GM06990 (cell line): ENCODE results near the gene RIPK1.
"Not testable (repeated sequence)": the region's sequence is repeated elsewhere in the genome, so short reads cannot be mapped to it uniquely, and the experiment has no call there.

ENCODE experiments used
- DNase-seq: peaks from one replicate; pipeline ENCODE4 v3.0.0-alpha.2; 2011; ENCODE audit not compliant: insufficient read length; ENCODE audit errors: extremely low read depth
- H3K27me3 ChIP-seq: replicated peaks from 2 replicates; pipeline ENCODE4 v1.6.0; 2011; ENCODE audit warnings: low read length; ENCODE audit not compliant: control insufficient read depth, insufficient read depth
- H3K36me3 ChIP-seq: 2 replicates; pipeline ENCODE4 v1.5.1; 2011; ENCODE audit warnings: low read length; ENCODE audit not compliant: control insufficient read depth, insufficient read depth
- H3K4me3 ChIP-seq: replicated peaks from 2 replicates; pipeline ENCODE4 v1.5.1; 2011; ENCODE audit warnings: low read depth, mild to moderate bottlenecking, control low read depth, low read length
- TF ChIP-seq, protein P1 (sequence below): IDR thresholded peaks from 2 replicates; pipeline ENCODE4 v1.5.1; 2011; ENCODE audit warnings: low read length, control low read depth, mild to moderate bottlenecking, inconsistent platforms; ENCODE audit not compliant: insufficient read depth, poor library complexity, severe bottlenecking

Gene RIPK1

DNA sequence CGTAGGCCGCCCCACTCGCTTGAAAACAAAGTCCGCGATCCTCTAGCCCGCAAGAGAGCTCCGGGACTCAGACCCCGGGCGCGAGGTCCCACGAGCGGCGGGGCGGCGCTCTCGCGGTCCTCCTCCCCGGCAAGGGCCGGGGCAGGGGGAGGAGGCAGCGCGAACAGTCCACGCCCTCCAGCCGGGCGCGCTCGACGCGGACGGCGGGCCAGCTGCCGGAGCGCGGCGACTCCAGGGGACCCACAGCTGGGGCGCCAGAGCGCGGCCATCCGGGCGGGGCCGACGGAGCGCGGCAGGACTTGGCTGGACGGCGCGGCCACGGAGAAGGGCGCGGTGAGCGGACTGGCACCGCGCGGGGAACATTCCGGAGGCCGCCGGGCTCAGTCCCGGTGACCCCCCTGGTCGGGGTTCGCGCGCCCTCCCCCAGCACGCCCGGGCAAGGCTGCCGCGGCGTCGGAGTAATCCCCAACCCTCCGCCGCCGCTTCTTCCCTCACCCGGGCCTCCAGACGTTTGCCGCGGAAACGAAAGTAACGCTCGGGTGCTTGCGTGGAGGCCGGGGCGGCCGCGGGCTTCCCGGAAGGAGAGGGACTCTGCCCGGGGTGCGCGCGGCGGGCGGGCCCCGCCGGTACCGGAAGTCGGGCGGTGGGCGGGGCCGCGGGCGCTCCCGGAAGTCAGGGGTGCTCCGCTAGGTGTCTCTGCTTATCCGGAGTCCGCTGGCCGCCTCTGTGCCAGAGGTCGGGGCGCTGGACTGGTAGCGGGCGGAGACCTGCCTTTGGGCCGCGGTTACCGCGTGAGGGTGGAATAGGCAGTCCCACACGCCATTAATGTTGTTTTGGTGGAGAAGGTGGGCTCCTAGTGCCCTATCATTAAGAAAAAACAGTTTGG, at the start of gene RIPK1:
Gene RIPK1 (plus strand): TSS at position 166 of the 886 bp plus-strand sequence. CDS start 8,330 bp downstream, outside the sequence.
- H3K36me3 ChIP-seq = no peaks in the 10 kb centered on the region; the same call in 1 of the 2 replicates
- no peaks in the 10 kb centered on the region for H3K27me3 ChIP-seq
- peak; percentile 97 for DNase-seq
- TF ChIP-seq, protein P1, sequence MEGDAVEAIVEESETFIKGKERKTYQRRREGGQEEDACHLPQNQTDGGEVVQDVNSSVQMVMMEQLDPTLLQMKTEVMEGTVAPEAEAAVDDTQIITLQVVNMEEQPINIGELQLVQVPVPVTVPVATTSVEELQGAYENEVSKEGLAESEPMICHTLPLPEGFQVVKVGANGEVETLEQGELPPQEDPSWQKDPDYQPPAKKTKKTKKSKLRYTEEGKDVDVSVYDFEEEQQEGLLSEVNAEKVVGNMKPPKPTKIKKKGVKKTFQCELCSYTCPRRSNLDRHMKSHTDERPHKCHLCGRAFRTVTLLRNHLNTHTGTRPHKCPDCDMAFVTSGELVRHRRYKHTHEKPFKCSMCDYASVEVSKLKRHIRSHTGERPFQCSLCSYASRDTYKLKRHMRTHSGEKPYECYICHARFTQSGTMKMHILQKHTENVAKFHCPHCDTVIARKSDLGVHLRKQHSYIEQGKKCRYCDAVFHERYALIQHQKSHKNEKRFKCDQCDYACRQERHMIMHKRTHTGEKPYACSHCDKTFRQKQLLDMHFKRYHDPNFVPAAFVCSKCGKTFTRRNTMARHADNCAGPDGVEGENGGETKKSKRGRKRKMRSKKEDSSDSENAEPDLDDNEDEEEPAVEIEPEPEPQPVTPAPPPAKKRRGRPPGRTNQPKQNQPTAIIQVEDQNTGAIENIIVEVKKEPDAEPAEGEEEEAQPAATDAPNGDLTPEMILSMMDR = peak; percentile 38
- peak within 1 kb of the TSS; percentile 76 for H3K4me3 ChIP-seq

DNA sequence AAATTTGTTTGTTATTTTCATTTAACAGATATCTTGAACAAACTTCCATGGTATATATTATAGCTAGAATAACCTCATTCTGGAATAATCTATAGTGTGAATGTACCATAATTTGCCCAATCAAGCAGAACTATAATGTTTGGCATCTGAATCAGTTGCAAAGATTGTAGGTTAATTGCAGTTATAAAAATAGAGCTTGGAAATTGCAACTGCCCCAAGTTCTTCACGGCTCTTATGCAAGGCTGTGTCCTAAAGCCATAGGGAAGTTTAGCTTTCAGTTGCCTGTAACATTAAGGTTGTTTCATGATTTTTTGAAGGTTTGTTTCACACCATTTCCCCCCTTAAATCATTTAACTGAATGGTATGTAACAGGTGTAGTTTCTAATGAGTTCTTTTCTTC, 49.2 kb upstream of the RIPK1 start:
- DNase-seq = no peak
- H3K36me3 ChIP-seq = no peaks in the 10 kb centered on the region
- TF ChIP-seq, protein P1 = no peak
- no peak overlapping the region for H3K4me3 ChIP-seq
- H3K27me3 ChIP-seq = no peaks in the 10 kb centered on the region

DNA sequence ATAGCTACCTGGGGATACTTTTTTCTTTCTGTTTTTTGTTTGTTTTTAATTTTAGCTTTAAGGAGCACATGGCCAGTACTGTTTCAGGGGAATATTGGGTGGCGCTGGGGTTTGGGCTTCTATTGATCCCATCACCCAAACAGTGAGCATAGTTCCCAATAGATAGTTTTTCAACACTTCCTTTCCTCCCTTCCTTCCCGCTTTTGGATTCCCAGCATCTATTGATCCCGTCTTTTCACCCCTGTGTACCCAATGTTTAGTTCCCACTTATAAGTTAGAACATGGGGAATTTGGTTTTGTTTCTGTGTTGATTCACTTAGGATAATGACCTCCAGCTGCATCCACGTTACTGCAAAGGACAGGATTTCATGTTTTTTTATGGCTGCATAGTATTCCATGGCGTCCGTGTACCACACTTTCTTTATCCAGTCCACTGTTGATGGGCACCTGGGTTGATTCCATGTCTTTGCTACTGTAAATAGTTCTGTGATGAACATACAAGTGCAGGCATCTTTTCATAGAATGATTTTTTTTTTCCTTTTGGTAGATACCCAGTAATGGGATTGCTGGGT, 48.5 kb upstream of the RIPK1 start:
- Histone ChIP-seq H3K4me3 (no peak overlapping the region), H3K27me3 (no peaks in the 10 kb centered on the region), H3K36me3 (no peaks in the 10 kb centered on the region)
- TF ChIP-seq, protein P1 = no peak
- DNase-seq = no peak

DNA sequence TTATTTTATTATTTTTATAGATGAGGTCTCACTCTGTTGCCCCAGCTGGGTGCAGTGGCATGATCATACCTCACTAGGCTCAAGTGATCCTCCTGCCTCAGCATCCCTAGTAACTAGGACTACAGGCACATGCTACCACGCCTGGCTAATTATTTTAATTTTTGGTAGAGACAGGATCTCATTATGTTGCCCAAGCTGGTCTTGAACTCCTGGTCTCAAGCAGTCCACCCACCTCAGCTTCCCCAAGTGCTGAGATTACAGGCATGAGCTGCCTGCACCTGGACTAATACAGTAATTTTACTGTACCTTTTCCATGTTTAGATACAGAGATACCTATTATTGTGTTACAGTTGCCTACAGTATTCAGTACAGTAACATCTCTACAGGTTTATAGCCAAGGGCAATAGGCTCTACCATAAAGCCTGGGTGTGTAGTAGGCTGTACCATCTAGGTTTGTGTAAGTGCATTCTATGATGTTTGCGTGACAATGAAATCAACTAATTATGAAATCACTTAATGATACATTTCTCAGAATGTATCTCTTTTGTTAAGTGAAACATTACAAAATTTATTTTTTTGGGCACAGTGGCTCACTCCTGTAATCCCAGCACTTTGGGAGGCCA, 47.2 kb upstream of the RIPK1 start:
- not testable (repeated sequence) for H3K4me3 ChIP-seq, DNase-seq, H3K27me3 ChIP-seq, H3K36me3 ChIP-seq

DNA sequence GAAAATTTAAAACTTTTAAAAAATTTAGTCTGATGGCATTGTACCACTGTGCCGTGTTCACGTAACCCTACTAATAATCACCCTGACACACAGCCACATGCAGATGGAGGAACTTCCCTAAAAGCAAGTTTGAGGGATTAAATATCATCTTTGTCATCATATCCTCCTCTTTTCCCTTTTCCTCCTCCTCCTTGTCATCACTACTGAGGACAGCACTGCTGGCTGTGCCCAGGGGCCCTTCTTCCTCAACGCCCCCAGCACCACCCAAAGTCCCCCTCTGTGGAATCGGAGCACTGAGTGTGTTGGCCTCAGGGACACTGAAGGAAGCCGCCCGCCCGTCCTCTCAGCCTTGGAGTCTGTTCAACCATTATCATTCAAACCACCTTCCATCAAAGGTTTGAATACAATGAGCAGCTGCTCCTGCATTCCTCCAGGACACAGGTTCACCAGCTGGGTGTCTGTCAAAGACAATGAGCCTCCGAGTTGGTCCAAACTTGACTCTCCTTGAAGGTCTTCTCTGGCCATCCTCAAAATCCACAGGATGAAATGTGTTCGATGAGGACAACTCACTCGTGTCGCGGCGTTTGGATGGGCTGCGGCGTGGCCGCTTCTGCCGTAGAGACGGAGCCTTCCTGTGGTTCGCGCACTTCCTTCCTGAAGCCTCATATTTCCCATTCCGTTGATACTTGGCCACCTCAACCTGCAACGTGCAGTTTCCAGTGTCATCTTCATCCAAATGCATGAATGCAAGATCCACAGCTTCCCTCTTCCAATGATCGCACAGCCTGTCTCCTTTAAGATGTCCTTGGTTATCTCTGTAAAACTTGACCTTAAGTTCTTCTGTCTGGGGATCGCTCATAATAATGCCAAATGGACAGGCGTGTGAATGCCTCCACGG, 45.3 kb upstream of the RIPK1 start:
- peak overlapping the region; percentile 58 for H3K4me3 ChIP-seq
- DNase-seq = peak; percentile 43
- TF ChIP-seq, protein P1 = no peak
- no peaks in the 10 kb centered on the region for H3K36me3 ChIP-seq
- H3K27me3 ChIP-seq = no peaks in the 10 kb centered on the region
